Activated CD8-positive, alpha-beta T cell treated with anti-CD3 and anti-CD28 coated beads, Interleukin-2, amount 10 ng/mL, durations not matched to agents 7 days and 5 days (primary cell): ENCODE data around the gene GALNS. TPM values are rescaled to one million over a fixed set of nuclear protein-coding genes. Genes with fewer than 3 reads are reported as not detected.

Experiments used
- ATAC-seq: fragments of 150-1000 bp; cut with Tn5 transposase; one replicate; pipeline ENCODE4 v1.10.0; 2021; ENCODE audit warnings: moderate library complexity
- CTCF ChIA-PET: fragments of 350-600 bp; sonication (Branson Sonifier 250); formaldehyde crosslinking; loops from one replicate; lab custom pipeline; 2021; ENCODE audit warnings: antibody characterized with exemption; lab: Charles Lee
- POLR2A ChIA-PET: fragments of 350-600 bp; sonication (Branson Sonifier 250); formaldehyde crosslinking; loops from one replicate; lab custom pipeline; 2021; ENCODE audit warnings: antibody characterized with exemption; lab: Charles Lee
- DNase-seq: peaks from one replicate; pipeline ENCODE4 v3.0.0-alpha.2; 2020
- H3K27ac Mint-ChIP-seq: one replicate; pipeline ENCODE4 v1.8.0; 2021; ENCODE audit warnings: mild to moderate bottlenecking, mixed read lengths
- H3K27me3 Mint-ChIP-seq: one replicate; pipeline ENCODE4 v1.8.0; 2021; ENCODE audit warnings: low read depth, mixed read lengths
- H3K36me3 Mint-ChIP-seq: one replicate; pipeline ENCODE4 v1.8.0; 2021; ENCODE audit warnings: low read depth, mixed read lengths
- H3K4me1 Mint-ChIP-seq: one replicate; pipeline ENCODE4 v1.8.0; 2021; ENCODE audit warnings: low read depth, mixed read lengths
- H3K4me3 Mint-ChIP-seq: one replicate; pipeline ENCODE4 v1.8.0; 2021; ENCODE audit warnings: mild to moderate bottlenecking, mixed read lengths
- H3K9me3 Mint-ChIP-seq: one replicate; pipeline ENCODE4 v1.8.0; 2022; ENCODE audit warnings: mixed read lengths; ENCODE audit not compliant: insufficient read depth
- total RNA-seq, 2 experiments: library from RNA; stranded (reverse); gene quantifications; one replicate each; pipeline ENCODE4 v1.2.3, GENCODE V29; 2021

The GALNS gene
- total RNA-seq, 2 experiments from 2014 or later: 31.1 to 33.3 TPM

DNA sequence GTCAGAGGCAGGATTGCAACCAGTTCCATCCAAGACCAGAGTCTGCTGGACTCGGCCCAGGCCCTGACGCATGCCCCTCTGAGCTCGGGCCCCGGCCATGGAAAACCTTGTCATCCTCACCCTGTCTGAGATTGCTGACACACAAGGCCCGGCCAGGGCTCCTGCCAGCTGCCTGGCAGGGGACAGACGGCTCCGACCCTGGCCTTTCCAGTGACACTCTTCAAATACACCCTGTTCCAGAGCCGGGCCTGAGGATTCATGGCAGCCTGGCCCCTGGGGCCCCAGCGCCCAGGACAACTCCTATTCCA lies 12.9 kb upstream of the GALNS start:
- ATAC-seq: no peak
- ChIA-PET POLR2A (no interaction called here), CTCF (no interaction called here)
- Mint-ChIP-seq H3K36me3 (no peaks in the 10 kb centered on the region), H3K27ac (no peak overlapping the region), H3K27me3 (peaks cover 9% of the 10 kb centered on the region), H3K9me3 (no peaks in the 10 kb centered on the region), H3K4me3 (no peak overlapping the region), H3K4me1 (no peaks in the 10 kb centered on the region)
- no peak for DNase-seq

DNA sequence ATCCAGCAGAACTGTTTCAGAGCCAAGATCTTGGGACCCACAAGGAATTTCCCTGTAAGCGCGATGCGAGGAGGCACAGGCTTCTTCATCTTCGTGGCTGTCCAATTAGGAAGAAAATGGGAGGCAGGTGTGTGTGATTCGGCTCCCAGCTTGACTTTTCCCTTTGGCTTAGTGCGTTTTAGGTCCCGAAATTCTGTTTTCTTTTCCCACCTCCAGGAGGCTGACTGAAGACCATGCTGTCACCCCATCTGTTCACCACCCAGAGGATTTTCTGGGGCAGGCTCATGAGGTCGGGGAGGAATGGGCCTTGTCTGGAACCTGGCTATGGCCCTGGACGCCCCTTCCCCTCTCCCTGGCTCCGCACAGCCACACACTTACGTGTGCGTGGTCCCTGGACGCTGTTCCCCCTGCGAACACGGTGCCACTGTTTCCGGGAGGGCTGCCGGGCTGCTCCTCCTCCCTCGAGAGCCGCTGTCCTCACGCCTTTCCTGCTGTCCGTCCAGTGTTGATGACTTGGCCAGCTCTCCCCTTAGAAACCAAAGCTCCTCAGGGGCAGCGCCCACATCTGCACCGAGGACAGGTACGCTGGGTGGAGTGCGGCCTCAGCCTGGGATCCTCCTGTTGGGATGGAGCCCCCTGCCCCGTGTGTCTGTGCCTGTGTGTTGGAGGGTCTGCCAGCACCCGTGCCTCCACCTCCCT lies 12.4 kb upstream of the GALNS start:
- CTCF ChIA-PET: no interaction called here
- Mint-ChIP-seq H3K27ac (no peak overlapping the region), H3K4me3 (no peak overlapping the region), H3K4me1 (no peaks in the 10 kb centered on the region), H3K36me3 (no peaks in the 10 kb centered on the region), H3K27me3 (peaks cover 9% of the 10 kb centered on the region), H3K9me3 (no peaks in the 10 kb centered on the region)
- POLR2A ChIA-PET: no interaction called here
- ATAC-seq (no peak), DNase-seq (no peak)

DNA sequence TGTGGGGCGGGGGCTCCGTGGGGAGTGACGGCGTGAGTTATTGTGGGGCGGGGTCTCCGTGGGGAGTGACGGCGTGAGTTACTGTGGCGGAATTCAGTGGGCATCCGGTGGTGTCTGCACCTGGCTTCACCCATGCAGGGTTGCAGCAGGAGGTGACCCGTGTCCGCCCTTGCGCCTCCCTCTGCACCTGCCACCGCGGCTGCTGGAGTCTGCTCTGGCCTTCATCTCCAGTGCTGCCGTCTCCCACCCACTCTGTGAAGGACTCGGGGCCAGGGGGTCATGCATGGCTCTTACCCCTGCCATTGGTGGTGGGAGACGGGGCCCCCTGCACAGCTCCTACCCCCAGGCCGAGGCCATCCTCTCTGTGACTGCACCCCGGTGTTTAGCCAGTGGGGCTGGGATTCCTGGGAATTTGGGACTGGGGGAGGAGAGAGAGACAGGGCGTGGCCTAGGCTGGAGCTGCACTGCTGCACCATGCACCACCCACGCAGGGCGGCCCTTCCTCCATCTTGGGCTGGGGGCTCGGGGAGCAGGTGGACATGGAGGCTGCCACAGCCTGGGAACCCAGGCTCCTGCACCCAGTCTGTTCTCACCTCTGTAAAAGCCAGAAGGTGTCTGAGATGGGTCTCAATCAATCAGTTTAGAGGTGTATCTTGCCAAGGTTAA lies 11.0 kb upstream of the GALNS start:
- H3K36me3 Mint-ChIP-seq: no peaks in the 10 kb centered on the region
- POLR2A ChIA-PET: no interaction called here
- CTCF ChIA-PET: no interaction called here

DNA sequence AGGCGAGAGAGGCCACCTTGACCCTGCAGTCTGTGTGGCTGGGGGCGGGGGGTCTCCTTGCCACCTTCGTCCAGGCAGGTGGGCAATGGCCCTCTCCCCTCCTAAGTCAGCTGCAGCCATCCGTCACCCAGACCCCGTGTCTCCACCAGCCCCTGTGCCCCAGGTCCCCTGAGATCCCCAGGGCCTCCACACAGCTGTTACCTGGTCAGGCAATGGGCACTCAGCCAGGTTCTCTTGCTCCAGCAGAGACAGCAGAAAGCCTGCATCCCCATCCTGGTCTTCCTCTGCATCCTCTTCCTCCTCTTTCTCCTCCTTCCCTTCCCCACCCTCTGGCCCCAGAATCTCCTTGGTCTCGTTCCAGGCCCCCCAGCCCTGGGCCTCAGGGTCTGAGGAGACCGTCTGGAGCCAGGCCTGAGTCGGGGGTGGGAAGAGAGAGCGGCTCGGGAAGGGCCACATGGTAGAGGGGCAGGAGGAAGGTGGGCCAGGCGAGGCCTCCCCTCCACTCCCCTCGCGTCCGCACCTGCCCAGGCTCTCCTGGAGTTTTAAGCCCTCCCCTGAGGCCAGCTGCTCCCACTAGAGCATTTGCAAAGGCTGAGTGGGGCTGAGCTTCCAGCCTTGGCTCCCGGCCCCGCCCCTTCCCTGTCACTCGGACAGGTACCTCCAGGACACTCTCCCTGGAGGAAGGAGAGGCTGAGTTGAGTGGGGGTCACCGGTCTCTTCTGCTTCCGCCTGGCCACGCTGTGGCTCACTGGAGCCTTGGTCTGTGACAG lies 9.6 kb upstream of the GALNS start, which contains the start of gene PABPN1L:
TSS of gene PABPN1L (minus strand) at position 510 of the 770 bp plus-strand sequence. CDS start at position 456, 54 bp downstream.
- no peak for DNase-seq
- ATAC-seq: no peak
- Mint-ChIP-seq H3K9me3 (no peaks in the 10 kb centered on the region), H3K4me1 (no peaks in the 10 kb centered on the region), H3K27ac (no peak within 1 kb of the TSS), H3K27me3 (peaks cover 8% of the 10 kb centered on the region), H3K4me3 (no peak within 1 kb of the TSS), H3K36me3 (no peaks in the 10 kb centered on the region)
- ChIA-PET POLR2A (no interaction called here), CTCF (no interaction called here)

More for the DNA sequence above, 11.0 kb upstream of the GALNS start:
- no peaks in the 10 kb centered on the region for H3K4me1 Mint-ChIP-seq
- H3K4me3 Mint-ChIP-seq: no peak overlapping the region
- no peaks in the 10 kb centered on the region for H3K9me3 Mint-ChIP-seq
- DNase-seq: no peak
- peaks cover 9% of the 10 kb centered on the region for H3K27me3 Mint-ChIP-seq
- no peak for ATAC-seq
- no peak overlapping the region for H3K27ac Mint-ChIP-seq

DNA sequence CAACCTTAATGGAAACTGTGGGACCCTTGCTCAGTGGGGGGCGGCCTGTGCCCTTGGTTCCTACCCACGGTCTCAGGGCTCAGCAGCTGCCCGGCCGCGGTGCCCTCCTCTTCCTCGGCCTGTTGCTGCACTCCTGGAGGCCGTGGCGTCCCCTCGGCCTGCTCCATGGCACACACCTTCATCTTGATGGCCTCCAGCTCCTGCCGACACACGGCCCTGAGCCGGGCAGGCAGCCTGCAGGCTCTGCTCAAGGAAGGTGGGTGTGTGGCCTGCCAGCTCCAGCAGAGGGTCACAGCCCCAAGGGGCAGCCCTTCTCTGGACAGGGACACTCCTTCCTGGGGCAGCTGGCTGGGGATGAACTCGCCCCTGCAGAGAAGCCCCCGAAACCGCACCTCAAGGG lies 9.0 kb upstream of the GALNS start:
- H3K27me3 Mint-ChIP-seq: peaks cover 3% of the 10 kb centered on the region
- no peaks in the 10 kb centered on the region for H3K9me3 Mint-ChIP-seq
- no peak for DNase-seq
- ChIA-PET POLR2A (no interaction called here), CTCF (no interaction called here)
- no peak for ATAC-seq
- H3K4me1 Mint-ChIP-seq: no peaks in the 10 kb centered on the region
- no peak overlapping the region for H3K4me3 Mint-ChIP-seq
- H3K36me3 Mint-ChIP-seq: peaks cover 5% of the 10 kb centered on the region
- H3K27ac Mint-ChIP-seq: no peak overlapping the region

DNA sequence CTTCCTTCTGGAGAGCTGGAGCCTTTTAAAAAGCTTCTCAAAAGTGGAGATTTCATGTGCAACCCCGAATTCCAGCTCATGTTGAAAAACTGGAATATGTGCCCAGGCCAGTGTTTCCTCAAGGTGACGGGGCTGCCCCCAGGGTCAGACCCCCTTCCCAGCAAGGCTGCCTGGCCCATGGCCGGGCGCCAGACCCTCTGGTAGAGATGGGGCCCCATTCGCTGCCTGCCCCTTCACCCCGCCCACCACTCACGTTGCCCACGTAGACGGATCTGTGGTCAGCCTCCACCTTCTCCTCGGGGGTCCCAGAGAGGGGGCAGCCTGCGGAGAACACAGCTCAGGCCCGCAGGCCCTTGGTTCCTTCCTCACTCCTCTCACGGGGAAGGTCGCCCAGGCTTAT lies 8.6 kb upstream of the GALNS start:
- no peak overlapping the region for H3K27ac Mint-ChIP-seq
- DNase-seq (no peak), ATAC-seq (no peak)
- H3K27me3 Mint-ChIP-seq: no peaks in the 10 kb centered on the region
- peaks cover 7% of the 10 kb centered on the region for H3K36me3 Mint-ChIP-seq
- no peak overlapping the region for H3K4me3 Mint-ChIP-seq
- H3K4me1 Mint-ChIP-seq: no peaks in the 10 kb centered on the region
- ChIA-PET POLR2A (no interaction called here), CTCF (no interaction called here)
- no peaks in the 10 kb centered on the region for H3K9me3 Mint-ChIP-seq

DNA sequence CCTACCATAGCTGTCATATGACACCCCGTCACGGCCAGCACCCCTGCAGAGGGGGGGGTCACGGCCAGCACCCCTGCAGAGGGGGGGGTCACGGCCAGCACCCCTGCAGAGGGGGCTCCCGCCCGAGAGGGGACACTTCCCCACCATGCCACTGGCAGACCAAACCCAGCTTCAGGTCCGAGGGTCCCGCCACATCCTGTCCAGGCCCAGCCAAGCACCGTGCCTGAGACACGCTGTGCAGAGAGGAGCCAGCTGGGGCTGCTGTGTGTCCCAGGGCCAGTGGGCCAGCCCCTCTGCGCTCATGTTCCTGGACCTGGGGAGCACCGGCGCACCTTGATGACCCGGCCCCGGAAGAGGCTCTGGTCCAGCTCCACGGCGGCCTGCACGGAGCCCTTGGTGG lies 7.8 kb upstream of the GALNS start:
- ATAC-seq (no peak), DNase-seq (no peak)
- Mint-ChIP-seq H3K4me3 (no peak overlapping the region), H3K36me3 (peaks cover 13% of the 10 kb centered on the region), H3K27ac (no peak overlapping the region), H3K4me1 (no peaks in the 10 kb centered on the region), H3K27me3 (no peaks in the 10 kb centered on the region), H3K9me3 (no peaks in the 10 kb centered on the region)
- POLR2A ChIA-PET: interaction anchor here (1.6 kb wide), 1 partner anchor 9 kb away, joined by 3 read pairs; no protein-coding TSS in a partner anchor
- CTCF ChIA-PET: no interaction called here

DNA sequence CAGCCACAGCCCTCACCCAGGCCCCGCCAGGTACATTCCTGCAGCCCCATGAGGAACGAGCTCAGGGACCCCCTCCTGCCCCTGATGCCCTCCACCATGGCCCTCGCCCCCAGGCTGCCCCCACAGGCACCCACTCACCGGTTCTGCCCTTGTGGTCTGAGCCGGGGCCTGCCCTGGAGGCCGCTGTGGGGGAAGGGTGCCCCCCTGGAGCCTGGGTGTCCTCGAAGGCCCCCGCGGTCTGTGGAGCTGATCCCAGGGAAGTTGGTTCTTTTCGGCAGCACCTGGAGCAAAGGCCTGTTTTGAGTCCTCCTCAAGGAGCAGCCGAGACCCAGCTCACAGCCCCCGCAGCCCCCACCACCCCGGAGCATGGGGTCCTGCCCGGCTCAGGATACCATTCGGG lies 7.4 kb upstream of the GALNS start:
- ChIA-PET CTCF (no interaction called here), POLR2A (interaction anchor here (0.6 to 1.6 kb wide), 2 partner anchors 9 to 353 kb away, joined by 3 read pairs; partner anchors contain the start of gene ZNF778)
- DNase-seq (no peak), ATAC-seq (no peak)
- Mint-ChIP-seq H3K4me3 (no peak overlapping the region), H3K27me3 (no peaks in the 10 kb centered on the region), H3K9me3 (no peaks in the 10 kb centered on the region), H3K27ac (no peak overlapping the region), H3K36me3 (peaks cover 15% of the 10 kb centered on the region), H3K4me1 (no peaks in the 10 kb centered on the region)

DNA sequence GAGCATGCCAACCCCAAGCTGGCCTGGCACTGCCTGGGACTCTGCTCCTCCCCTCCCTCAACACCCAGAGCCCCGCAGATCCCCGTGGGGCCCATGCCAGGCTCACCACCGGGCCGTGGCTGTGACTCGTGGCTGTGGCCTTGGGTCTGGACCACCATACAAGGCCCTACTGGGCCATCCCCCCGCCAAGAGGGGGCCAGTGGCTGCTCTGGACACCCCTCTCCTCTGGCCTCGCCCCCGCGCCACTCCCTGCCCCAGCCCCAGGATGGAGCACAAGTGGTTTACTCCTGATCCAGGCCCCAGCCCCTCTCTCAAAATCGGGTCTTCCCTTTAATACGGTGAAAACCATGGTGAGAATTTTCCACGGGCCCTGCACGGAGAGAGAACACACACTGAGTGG lies 6.7 kb upstream of the GALNS start:
- ATAC-seq: no peak
- peaks cover 2% of the 10 kb centered on the region for H3K4me1 Mint-ChIP-seq
- no peaks in the 10 kb centered on the region for H3K27me3 Mint-ChIP-seq
- DNase-seq: no peak
- no peak overlapping the region for H3K27ac Mint-ChIP-seq
- peaks cover 19% of the 10 kb centered on the region for H3K36me3 Mint-ChIP-seq
- no peak overlapping the region for H3K4me3 Mint-ChIP-seq
- no peaks in the 10 kb centered on the region for H3K9me3 Mint-ChIP-seq
- ChIA-PET CTCF (no interaction called here), POLR2A (interaction anchor here (0.6 to 1.6 kb wide), 2 partner anchors 8 to 354 kb away, joined by 3 read pairs; partner anchors contain the start of gene ZNF778)

DNA sequence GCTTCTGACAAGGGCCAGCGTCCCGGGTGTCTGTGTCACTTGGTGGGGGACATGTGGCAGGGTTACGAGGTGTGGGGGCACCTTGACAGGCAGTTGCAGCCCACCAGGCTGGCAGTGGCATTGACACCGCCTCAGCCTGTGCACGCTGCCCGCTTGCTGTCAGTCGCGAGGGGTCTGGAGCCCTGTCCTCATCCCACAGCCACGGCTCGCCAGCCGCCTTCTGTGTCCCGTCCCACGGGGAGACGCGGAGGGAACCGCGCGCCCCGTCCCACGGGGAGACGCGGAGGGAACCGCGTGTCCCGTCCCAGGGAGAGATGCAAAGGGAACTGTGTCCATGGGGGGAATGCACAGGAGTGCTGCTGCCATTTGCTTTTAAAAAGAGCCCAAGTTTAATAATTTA lies 6.2 kb upstream of the GALNS start:
- no peak for DNase-seq
- CTCF ChIA-PET: no interaction called here
- POLR2A ChIA-PET: interaction anchor here (1.6 kb wide), 1 partner anchor 8 kb away, joined by 3 read pairs; no protein-coding TSS in a partner anchor
- H3K4me3 Mint-ChIP-seq: no peak overlapping the region
- H3K36me3 Mint-ChIP-seq: peaks cover 19% of the 10 kb centered on the region
- peak overlapping the region; percentile 51 for H3K27ac Mint-ChIP-seq
- peaks cover 7% of the 10 kb centered on the region for H3K4me1 Mint-ChIP-seq
- ATAC-seq: no peak
- H3K9me3 Mint-ChIP-seq: no peaks in the 10 kb centered on the region
- no peaks in the 10 kb centered on the region for H3K27me3 Mint-ChIP-seq

DNA sequence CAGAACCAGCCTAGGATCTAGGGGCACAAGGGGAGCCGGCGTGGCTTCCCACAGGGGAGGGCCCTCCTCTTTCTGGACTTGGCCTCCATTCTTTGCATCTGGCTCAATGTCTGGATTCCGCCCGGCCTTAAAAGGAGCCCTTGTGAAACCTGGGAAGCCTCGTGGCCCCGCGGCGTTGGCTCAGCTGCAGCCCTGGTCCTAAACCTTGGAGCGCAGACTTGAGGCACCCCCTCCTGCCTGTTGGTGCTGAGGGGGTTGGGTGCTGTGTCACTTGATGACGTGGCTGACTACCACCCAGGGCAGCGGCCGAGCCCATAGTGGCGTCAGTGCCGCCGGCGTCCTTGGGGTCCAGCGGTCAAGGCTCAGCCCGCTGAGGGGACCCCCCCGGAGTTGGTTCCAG lies 4.6 kb upstream of the GALNS start:
- DNase-seq (no peak), ATAC-seq (no peak)
- ChIA-PET POLR2A (no interaction called here), CTCF (no interaction called here)
- peaks cover 21% of the 10 kb centered on the region for H3K36me3 Mint-ChIP-seq
- no peak overlapping the region for H3K27ac Mint-ChIP-seq
- no peaks in the 10 kb centered on the region for H3K9me3 Mint-ChIP-seq
- no peak overlapping the region for H3K4me3 Mint-ChIP-seq
- H3K4me1 Mint-ChIP-seq: peaks cover 11% of the 10 kb centered on the region
- H3K27me3 Mint-ChIP-seq: no peaks in the 10 kb centered on the region
